ENCODE measurements around the gene WHAMM.
"Not testable (repeated sequence)": the region's sequence is repeated elsewhere in the genome, so short reads cannot be mapped to it uniquely, and the experiment has no call there.

WHAMM gene, protein sequence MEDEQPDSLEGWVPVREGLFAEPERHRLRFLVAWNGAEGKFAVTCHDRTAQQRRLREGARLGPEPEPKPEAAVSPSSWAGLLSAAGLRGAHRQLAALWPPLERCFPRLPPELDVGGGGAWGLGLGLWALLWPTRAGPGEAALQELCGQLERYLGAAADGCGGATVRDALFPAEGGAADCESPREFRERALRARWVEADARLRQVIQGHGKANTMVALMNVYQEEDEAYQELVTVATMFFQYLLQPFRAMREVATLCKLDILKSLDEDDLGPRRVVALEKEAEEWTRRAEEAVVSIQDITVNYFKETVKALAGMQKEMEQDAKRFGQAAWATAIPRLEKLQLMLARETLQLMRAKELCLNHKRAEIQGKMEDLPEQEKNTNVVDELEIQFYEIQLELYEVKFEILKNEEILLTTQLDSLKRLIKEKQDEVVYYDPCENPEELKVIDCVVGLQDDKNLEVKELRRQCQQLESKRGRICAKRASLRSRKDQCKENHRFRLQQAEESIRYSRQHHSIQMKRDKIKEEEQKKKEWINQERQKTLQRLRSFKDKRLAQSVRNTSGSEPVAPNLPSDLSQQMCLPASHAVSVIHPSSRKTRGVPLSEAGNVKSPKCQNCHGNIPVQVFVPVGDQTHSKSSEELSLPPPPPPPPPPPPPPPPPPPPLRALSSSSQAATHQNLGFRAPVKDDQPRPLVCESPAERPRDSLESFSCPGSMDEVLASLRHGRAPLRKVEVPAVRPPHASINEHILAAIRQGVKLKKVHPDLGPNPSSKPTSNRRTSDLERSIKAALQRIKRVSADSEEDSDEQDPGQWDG
- total RNA-seq = 113 to 224 (median 149) reads per million in 4 donors

DNA sequence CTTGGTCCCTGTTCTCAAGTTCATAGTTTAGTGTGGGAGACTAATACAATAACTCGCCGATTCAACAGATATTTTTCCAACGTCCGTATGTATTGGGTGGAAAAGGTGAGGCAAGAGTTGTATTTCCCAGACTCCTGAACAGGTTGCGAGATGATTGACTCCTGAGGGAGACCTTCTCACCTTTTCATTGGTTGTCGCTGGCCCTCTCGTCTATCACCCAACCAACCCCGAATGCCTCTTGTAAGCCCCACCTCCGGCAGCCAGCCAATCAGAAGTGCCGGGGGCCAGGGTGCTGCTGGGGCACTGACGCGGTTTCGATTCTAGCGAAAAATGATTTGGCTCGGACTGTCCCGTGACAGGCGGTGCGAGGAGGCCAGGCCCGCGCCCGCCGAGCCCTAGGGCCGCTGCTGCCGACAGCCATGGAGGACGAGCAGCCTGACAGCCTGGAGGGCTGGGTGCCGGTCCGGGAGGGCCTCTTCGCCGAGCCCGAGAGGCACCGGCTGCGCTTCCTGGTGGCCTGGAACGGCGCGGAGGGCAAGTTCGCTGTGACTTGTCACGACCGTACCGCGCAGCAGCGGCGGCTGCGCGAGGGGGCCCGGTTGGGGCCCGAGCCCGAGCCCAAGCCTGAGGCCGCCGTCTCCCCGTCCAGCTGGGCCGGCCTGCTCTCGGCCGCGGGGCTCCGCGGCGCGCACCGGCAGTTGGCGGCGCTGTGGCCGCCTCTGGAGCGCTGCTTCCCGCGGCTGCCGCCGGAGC is at the start of gene WHAMM:
Gene WHAMM (plus strand): TSS at position 321 of the 753 bp plus-strand sequence. CDS start 99 bp downstream, at position 420.
- DNase-seq = peak; percentile 92 to 95 (median 93)

DNA sequence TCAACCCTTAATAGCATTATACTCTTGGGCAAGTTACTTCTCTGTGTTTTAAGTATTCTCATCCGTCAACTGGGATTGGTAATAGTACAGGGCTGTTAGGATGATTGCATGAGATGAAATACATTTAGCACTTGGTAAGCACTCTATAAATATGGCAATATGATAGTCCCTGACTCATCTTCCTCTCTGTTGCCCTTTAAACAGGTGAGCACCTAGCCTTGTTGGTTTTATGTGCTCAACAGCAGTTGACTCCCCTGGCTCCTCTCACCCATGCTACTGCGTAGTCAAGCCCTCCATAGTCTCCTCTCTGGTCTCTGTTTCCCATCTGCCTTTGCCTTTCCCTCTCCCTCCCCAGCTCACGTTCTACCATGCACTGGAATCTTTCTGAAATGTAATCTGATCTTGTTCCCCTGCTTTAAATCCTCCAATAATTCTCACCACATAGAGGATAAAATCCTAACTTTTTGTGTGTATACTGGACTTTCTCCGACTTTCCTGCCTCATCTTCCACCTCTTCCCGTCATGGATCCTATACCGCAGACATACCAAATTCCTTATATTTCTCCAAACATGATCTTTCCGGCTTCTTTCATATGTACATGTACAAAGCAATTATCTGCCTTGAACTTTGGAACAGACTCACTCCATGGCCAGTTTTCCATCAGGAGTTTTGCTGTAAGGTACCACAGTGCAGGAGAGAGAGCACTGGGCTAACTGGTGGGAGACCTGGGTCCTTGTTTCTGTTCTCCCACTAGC is 45.9 kb upstream of the WHAMM start:
- no peak for DNase-seq

DNA sequence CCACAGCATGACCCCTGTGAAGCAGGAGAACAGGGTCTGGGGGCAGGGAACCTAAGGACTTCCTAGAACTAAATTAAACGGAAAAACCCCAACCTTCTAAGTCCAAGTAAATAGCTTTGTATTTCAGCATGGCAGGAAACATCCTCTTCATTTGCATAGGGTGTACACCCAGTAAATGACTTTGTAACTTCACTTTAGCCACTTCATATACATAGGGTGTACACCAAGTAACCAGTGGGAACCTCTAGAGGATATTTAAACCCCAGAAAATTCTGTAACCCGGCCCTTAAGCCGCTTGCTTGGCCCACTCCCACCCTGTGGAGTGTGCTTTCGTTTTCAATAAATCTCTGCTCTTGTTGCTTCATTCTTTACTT is 45.3 kb upstream of the WHAMM start:
- no peak for DNase-seq

DNA sequence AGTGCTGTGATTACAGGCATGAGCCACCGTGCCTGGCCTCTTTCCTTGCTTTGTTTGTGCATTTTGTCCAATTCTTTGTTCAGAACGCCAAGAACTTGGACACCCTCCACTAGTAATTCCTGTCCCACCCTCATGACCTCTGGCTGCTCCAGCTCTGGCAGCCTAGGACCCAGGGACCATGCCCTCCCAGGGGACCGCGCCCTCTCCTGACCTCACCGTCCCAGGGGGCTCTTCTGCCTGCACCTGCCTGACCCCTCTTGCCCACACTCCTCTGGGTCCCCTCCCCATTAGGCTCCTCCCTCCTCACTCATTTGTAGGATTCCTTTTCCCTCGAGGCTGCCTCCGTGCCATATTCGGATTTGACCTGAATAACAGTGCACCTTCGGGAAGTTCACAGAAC is 44.7 kb upstream of the WHAMM start:
- DNase-seq = no peak

DNA sequence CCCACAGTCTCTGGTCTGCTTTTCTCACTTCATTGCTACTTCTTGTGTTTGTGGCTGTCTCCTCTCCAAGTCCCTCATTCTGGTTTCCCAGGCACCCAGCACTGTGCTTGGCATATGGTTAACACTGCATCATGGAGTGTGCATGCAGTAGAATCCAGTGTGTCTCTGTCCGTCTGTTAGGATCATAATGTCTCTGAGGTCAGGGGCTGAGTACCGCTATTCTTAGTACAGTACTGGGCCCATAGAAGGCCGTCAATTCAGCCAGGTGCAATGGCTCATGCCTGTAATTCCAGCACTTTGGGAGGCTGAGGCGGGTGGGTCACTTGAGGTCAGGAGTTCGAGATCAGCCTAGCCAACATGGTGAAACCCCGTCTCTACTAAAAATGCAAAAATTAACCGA is 43.2 kb upstream of the WHAMM start:
- not testable (repeated sequence) for DNase-seq

DNA sequence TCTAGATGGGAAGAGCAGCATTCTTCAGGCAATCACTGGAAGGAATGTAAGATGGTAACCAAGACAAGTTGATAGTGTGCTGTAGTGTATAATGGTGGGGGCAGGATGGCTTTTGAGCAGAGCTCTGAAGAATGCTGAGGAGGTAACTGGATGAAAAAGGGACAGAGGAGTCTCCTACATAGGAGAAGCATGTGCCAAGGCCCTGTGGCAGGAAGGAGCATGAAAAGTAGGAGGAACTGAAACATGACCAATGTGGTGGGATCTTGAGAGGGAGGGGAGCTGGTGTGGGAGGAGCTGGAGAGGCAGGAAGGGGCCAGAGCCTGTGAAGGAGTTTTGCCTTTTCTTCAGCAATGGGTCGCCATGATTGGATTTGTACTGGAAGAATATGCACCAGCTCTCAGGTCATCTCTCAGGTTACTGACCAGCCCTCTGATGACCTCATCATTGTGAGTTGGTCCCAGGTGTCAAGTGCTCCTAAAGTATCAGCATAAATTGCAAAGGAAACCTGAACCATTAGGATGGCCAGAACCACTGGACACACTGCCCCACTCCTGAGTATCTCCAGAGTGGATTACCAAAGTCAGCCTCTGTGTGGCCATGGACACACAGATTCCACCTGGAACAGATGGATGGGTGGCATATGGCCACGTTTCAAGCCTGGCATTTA is 42.1 kb upstream of the WHAMM start:
- no peak for DNase-seq

DNA sequence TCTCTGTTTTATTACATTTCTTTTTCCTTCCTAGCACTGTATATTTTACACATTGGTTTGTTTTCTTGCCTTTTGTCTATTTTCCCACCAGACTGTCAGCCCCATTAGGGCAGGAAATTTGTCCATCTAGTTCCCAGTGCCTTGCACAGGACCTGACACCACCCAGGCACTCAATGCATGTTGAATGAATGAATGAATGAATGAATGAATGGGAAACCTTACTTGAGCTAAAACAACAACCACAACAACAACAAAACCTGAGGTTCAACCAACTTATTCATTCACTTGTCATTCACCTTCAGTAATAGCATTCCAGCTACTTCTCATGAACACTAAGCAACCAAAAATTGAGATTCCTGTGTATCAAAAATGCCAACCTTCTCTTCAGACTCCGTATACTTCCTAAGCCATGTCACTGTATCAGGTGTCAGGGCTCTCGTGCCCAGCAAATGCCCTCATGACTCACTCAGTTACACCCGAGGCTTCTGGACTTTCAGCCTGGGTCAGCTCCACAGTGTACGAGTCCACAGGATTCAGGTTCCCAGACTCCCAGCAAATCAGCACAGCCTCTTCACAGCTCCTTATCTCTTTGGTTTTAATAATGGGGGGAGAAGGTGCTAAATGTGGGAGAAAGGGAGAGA is 40.9 kb upstream of the WHAMM start:
- DNase-seq = no peak

DNA sequence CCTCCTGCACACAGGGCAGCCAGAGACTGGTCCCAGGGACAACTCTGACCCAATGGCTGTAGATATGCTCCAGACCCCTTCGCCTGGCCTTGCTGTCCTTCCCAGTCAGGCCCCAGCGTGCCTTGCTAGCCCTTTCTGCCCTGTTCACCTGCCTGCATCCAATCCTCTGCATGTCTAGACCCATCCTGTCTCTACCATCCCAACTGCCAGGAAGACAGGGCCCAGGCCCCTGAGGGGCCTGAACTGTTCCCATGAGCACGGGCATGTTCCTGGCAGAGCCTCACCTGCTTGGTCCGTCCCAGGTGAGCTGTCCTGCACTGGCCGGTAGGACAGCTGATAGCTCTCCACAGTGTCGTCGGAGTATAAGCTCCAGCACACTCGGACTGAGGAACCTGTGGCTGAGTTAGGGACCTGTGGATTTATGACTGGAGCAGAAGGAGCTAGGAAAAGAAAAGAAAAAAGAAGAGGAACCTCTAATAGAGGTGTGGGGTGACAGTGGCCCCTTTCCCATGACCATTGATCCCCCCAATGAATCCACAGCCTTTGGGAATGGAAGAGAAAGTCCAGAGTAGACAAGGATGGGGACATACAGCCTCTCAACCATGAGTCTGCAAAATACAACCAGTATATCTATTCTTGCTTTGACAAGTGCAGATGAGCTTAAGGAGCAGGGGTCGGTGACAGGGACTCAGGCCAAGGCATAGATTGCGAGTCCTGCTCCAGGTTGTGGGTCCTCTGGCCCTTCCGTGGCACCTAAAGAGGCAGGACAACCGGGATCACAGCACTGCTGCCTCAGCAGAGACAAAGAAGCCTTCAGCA is 37.4 kb upstream of the WHAMM start:
- no peak for DNase-seq

DNA sequence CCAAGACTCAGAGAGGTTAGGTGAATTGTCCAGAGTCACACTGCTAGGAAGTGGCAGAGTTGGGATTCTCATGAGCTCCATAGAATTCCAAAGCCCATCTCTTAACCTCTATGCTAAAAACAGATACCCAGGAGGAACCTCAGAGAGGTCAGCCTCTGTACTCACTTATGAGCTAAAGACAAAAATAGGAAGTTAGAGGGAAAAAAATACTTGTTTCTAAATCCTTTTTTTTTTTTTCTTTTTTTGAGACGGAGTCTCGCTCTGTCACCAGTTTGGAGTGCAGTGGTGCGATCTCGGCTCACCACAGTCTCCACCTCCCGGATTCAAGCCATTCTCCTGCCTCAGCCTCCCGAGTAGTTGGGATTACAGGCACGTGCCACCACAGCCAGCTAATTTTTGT is 34.9 kb upstream of the WHAMM start:
- DNase-seq = no peak

DNA sequence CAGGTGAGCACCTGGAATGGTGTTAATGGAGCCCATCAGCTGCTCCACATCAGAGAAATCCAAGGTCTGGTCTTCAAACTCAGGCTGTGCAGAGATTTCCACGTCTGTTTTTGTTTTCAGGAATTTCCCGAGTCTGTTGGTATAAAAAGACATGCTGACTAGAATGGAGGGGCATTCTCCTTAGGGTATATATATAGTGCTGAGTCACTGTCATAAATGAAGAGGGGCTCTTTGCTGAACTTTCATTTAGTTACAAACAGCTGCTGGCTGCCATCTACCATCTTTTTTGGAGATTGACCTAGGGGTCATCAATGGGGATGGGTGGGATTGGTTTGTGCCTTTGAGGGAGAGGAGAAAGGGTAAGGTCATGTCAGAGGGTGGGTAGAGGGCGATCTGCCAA is 30.7 kb upstream of the WHAMM start:
- no peak for DNase-seq

DNA sequence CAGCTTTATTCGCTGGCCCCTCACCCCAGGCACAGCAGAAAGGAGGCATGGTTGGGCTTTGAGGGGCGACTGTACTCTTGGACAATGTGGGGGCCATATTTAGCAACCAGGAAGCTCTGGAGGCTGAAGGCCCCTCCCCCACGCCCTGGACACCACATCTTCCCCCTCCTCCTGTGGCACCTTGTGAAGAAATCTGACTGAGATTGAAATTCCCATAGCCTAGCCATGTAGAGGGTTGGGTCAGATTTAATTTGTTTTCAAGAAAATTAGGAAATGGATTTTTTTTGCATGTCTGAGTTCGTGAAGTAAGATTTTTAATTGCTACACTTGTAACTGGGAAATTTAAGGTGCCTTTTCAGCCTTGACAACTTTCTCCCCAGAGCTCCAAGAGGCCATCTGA is 28.1 kb upstream of the WHAMM start:
- no peak for DNase-seq

DNA sequence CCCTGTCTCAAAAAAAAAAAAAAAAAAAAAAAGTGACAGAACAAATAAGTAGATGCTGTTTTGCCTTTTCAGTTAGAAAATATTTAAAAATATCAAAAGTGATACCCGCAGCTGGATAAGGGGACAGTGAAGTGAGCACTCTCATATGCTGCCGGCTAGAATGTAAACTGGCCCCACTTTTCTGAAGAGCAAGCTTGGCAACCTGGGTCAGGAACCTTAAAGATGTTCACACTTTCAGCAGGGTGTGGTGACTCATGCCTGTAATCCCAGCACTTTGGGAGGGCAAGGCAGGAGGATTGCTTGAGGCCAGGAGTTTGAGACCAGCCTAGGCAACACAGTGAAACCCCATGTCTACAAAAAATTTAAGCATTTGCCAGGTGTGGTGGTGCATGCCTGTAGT is 20.9 kb upstream of the WHAMM start:
- no peak for DNase-seq

DNA sequence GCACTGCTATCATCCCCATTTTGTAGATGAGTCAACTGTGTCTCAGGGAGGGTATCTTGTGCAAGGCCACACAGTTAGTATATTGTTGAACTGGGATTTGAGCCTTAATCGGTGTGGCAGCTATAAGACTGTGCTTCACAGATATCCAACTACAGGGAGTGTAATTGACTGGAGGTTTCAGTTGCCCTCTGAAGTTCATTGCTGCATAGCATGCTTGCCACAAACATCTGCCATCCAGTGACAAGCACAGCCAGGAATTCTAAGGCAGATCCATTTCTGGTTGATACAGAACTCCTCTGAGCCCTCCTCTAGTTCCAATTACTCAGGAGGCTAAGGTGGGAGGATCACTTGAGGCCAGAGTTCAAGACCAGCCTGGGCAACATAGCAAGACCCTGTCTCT is 19.9 kb upstream of the WHAMM start:
- no peak for DNase-seq

DNA sequence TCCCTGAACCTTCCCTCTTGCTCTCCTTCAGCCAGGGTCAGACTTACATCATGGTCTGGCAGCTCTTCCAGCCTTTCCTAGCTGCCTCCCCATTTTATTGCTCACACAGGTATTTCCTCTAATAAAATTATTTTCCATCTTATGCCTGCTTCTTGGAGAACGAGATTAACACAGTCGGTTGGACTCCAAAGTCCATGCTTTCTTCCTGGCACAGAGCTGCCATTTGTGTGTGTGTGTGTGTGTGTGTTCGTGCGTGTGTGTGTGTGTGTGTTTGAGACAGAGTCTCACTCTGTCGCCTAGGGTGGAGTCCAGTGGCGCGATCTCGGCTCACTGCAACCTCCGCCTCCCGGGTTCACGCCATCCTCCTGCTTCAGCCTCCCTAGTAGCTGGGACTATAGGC is 19.1 kb upstream of the WHAMM start:
- DNase-seq = no peak

DNA sequence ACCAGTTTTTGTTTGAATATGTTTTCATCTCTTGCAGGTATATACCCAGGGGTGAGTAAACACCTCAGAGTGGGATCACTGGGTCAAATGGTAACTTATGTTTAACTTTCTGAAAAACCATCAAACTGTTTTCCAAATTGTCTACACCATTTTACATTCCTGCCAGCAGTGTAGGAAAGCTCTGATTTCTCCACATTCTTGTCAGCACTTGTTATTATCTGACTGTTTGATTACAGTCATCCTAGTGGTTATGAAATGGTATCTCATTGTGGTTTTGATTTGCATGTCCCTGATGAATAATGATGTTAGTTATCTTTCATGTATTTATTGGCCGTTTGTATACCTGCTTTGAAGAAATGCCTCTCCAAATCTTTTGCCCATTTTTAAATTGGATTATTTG is 17.4 kb upstream of the WHAMM start:
- DNase-seq = no peak

DNA sequence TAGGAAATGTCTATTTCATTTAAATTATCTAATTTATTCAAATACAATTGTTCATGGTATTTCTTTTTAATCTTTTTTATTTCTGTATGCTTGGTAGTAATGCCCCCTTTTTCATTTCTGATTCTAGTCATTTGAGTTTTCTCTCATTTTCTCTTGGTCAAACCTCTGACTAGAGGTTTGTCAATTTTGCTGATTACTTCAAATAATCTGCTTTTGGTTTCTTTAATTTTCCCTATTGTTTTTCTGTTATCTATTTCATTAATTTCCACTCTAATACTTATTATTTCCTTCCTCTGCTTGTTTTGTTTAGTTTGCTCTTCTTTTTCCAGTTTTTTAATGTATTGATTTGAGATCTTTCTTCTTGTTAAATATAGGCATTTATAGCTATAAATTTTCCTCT is 15.7 kb upstream of the WHAMM start:
- DNase-seq = no peak

DNA sequence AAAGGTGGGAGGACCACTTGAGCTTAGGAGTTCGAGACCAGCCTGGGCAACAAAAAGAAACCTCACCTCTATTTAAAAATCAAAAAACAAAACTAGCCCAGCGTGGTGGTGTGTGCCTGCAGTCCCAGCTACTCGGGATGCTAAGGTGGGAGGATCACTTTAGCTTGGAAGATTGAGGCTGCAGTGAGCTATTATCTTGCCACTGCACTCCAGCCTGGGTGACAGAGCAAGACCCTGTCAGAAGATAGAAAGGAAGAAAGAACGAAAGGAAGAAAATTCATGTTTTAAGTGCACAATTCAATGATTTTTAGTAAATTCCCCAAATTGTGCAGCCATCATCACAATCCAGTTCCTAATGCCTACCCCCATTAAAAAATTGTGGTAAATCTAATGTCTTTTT is 11.3 kb upstream of the WHAMM start:
- no peak for DNase-seq

DNA sequence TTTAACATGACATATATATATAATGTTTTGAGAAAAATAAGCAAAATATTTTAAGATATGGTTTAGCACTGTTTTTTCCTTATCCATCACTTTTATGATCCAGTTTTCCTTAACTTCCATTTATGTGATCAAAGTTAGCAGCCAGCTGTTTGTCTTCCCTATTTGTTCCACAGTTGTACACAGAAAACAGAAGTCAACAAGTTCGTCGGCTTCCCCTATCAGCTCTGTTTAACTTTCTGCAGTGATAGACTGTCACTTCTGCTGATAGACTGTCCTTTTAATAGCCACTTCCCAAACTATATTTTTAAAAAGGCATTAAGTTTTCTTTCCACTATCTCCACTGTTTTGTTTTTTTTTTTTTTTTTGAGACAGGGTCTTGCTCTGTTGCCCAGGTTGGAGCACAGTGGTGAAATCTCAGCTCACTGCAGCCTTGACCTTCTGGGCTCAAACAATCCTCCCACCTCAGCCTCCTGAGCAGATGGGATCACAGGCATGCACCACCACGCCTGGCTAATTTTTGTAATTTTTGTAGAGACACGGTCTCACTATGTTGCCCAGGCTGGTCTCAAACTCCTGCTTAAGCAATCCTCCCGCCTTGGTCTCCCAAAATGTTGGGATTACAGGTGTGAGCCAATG is 10.8 kb upstream of the WHAMM start:
- no peak for DNase-seq

DNA sequence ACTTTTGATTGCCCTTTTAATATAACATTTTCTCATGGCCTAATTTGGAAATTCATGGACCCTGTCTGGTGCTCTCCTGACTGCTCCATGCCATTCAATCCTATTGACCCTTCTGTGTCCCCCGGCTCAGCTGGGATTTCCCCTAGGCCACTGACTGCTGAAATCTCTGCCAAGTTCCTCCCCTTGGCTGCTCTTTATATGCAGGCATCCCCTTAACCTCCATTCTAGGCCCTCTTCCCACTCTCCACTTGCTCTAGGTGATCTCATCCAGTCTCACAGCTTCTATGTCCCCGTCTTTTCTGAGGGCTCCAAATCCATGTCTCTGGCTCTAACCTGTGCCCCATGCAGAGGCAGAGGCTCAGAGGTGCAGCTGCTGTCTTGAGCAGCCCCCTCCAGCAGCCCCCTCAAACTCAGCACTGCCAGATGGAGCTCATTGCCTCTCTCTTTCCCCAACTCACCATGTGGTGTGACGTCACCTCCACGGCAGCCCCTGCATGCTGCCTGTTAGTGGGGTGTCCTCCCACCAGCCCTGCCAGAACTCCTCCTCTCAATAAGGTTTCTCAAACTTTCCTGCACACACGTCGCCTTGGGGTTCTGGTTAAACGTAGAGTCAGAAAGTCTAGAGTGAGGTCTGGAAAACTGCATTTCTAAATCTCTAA is 10.1 kb upstream of the WHAMM start:
- DNase-seq = no peak

DNA sequence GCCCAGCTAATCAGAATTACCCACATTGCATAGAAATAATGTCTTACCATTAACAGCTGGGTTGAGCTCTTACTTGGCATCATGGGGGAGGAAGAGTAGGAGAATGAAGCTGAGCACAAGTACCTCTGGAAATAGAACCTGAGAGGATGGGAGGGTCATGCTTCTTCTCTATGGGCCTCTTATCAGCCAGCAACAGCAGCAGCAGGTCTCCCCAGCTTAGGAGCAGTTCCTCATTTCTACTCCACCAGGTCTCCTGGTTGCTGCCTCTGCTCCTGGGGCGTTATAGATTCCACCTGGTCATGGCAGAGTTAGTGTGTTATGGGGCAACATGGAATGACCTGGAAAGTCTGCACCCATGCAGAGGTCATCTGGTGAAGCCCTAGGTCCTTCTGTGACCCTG is 6.9 kb upstream of the WHAMM start:
- no peak for DNase-seq

Measured in T-helper 1 cell (primary cell).